Esophagus muscularis mucosa (tissue), 4 donors: ENCODE measurements around the gene OR2V2.

Experiments
- CTCF ChIP-seq, 3 experiments: fragments of 200-600 bp in 2 of 3; fragments of 450-650 bp in 1 of 3; sonication (generic) in 2 of 3; IDR thresholded peaks; one replicate each; pipeline ENCODE4 v1.5.1; 2017 to 2019; ENCODE audit warnings: antibody characterized with exemption in 3 of 3, mild to moderate bottlenecking in 2 of 3, moderate library complexity in 1 of 3
- EP300 ChIP-seq: sonication (generic); formaldehyde crosslinking; IDR thresholded peaks from one replicate; pipeline ENCODE4 v1.6.1; 2017; ENCODE audit warnings: antibody characterized with exemption
- POLR2A ChIP-seq: fragments of 450-650 bp; IDR thresholded peaks from one replicate; pipeline ENCODE4 v1.6.1; 2017; ENCODE audit warnings: antibody characterized with exemption, moderate library complexity, mild to moderate bottlenecking, low read depth

GRCh38 chr5:181166812-181167733 is 19.7 kb downstream of the OR2V2 start:
- TF ChIP-seq POLR2A = no peak
- no peak for TF ChIP-seq CTCF (IDR thresholded peaks at IDR 0.05)
- TF ChIP-seq EP300 = no peak
